Measurements from ENCODE around the gene RACGAP1.

GRCh38 chr12:50061171-50061570 is 35.9 kb upstream of the RACGAP1 start:
- TF ChIP-seq SIN3A (IDR thresholded peaks at IDR 0.05; ENCODE audit: borderline replicate concordance, insufficient read depth, low read depth, low read length), result no peak
- TF ChIP-seq CTCF (IDR thresholded peaks at IDR 0.05), result no peak
- TF ChIP-seq REST (IDR thresholded peaks at IDR 0.05; ENCODE audit: insufficient read depth in 1 of 2, low read depth in 2 of 2, low read length in 1 of 2), result no peak
